ENCODE measurements around the gene SHC4.

The SHC4 gene

GRCh38 chr15:48945386-48945785, 18.3 kb downstream of the SHC4 start:
- no peak for DNase-seq (ENCODE audit: low spot score)
- no peak for TF ChIP-seq CTCF (IDR thresholded peaks at IDR 0.05; ENCODE audit: borderline replicate concordance, control extremely low read depth, extremely low read depth, insufficient read depth, missing control alignments)
- in situ Hi-C loops (cut with MboI; ENCODE audit: low sequenced_read_pairs, unreplicated experiment) = no loop called here

- no peak for DNase-seq (ENCODE audit: low spot score)
- in situ Hi-C loops (cut with MboI; ENCODE audit: low sequenced_read_pairs, unreplicated experiment) = no loop called here
- no peak for TF ChIP-seq CTCF (IDR thresholded peaks at IDR 0.05; ENCODE audit: borderline replicate concordance, control extremely low read depth, extremely low read depth, insufficient read depth, missing control alignments)
Observed at GRCh38 chr15:48941904-48942303, 21.8 kb downstream of the SHC4 start.

- DNase-seq (ENCODE audit: low spot score) = peak; percentile 56
- in situ Hi-C loops (cut with MboI; ENCODE audit: low sequenced_read_pairs, unreplicated experiment) = no loop called here
- no peak for TF ChIP-seq CTCF (IDR thresholded peaks at IDR 0.05; ENCODE audit: borderline replicate concordance, control extremely low read depth, extremely low read depth, insufficient read depth, missing control alignments)
Observed at GRCh38 chr15:48940508-48940907, 23.2 kb downstream of the SHC4 start.

GRCh38 chr15:48939648-48940047, 24.1 kb downstream of the SHC4 start:
- in situ Hi-C loops (cut with MboI; ENCODE audit: low sequenced_read_pairs, unreplicated experiment) = no loop called here
- TF ChIP-seq CTCF (IDR thresholded peaks at IDR 0.05; ENCODE audit: borderline replicate concordance, control extremely low read depth, extremely low read depth, insufficient read depth, missing control alignments) = no peak
- no peak for DNase-seq (ENCODE audit: low spot score)

GRCh38 chr15:48937886-48938285, 25.8 kb downstream of the SHC4 start:
- in situ Hi-C loops (cut with MboI; ENCODE audit: low sequenced_read_pairs, unreplicated experiment) = no loop called here
- no peak for TF ChIP-seq CTCF (IDR thresholded peaks at IDR 0.05; ENCODE audit: borderline replicate concordance, control extremely low read depth, extremely low read depth, insufficient read depth, missing control alignments)
- DNase-seq (ENCODE audit: low spot score) = no peak

GRCh38 chr15:48936666-48937065, 27.1 kb downstream of the SHC4 start:
- no peak for TF ChIP-seq CTCF (IDR thresholded peaks at IDR 0.05; ENCODE audit: borderline replicate concordance, control extremely low read depth, extremely low read depth, insufficient read depth, missing control alignments)
- in situ Hi-C loops (cut with MboI; ENCODE audit: low sequenced_read_pairs, unreplicated experiment) = no loop called here
- no peak for DNase-seq (ENCODE audit: low spot score)

GRCh38 chr15:48935236-48935635, 28.5 kb downstream of the SHC4 start:
- DNase-seq (ENCODE audit: low spot score) = no peak
- in situ Hi-C loops (cut with MboI; ENCODE audit: low sequenced_read_pairs, unreplicated experiment) = no loop called here
- TF ChIP-seq CTCF (IDR thresholded peaks at IDR 0.05; ENCODE audit: borderline replicate concordance, control extremely low read depth, extremely low read depth, insufficient read depth, missing control alignments) = no peak
